Pancreas (tissue), 10 donors: ENCODE data around the gene CFAP97. TPM values are rescaled to one million over a fixed set of nuclear protein-coding genes. Genes with fewer than 3 reads are reported as not detected.

Experiments used
- ATAC-seq, 4 donors: fragments of 200-7000 bp; cut with Tn5 transposase; one replicate each; pipeline versions ENCODE4 v1.8.0 to v1.9.1; 2020; ENCODE audit warnings: mild to moderate bottlenecking in 4 of 4, moderate library complexity in 4 of 4
- DNase-seq, 6 donors: peaks; one replicate each; pipeline ENCODE4 v3.0.0-alpha.2; 2020
- FAIRE-seq: peaks from 2 replicates; lab custom pipeline; 2012; peaks lifted over from hg19 to GRCh38; lab: Jason Lieb, UNC
- H3K27ac ChIP-seq, 4 donors: fragments of 200-600 bp; sonication (generic); 1 replicate in 3 of 4; 2 replicates in 1 of 4; pipeline versions ENCODE4 v1.5.0 to v1.8.0; 2020
- H3K27me3 ChIP-seq, 4 donors: fragments of 200-600 bp; one replicate each; pipeline ENCODE4 v1.8.0; 2021
- H3K36me3 ChIP-seq, 3 donors: fragments of 200-600 bp; sonication (generic) in 1 of 3; one replicate each; pipeline versions ENCODE4 v1.5.0 to v1.8.0; 2020 to 2021
- H3K4me1 ChIP-seq, 3 donors: fragments of 200-600 bp; one replicate each; pipeline ENCODE4 v1.8.0; 2021
- H3K4me3 ChIP-seq, 4 donors: fragments of 200-600 bp; sonication (generic) in 2 of 4; one replicate each; pipeline versions ENCODE4 v1.5.0 to v1.8.0; 2020 to 2021
- H3K9me3 ChIP-seq, 4 donors: fragments of 200-600 bp; one replicate each; pipeline ENCODE4 v1.8.0; 2021
- CTCF ChIP-seq, 4 donors: fragments of 200-600 bp; sonication (generic) in 3 of 4; IDR thresholded peaks; one replicate each; pipeline versions ENCODE4 v1.5.0 to v1.8.0; 2021; ENCODE audit warnings: antibody characterized with exemption in 4 of 4
- WGBS, 2 donors: extraction: QIAGEN DNeasy Blood & Tissue Kit; methylation state at CpG; one replicate each; pipeline ENCODE4 v1.1.7; 2013; 5-methylcytosine and 5-hydroxymethylcytosine counted together
- intact Hi-C, 3 donors: fragments of 100-400 bp; cut with DNase I; formaldehyde crosslinking; loops; one replicate each; pipeline versions ENCODE4 v1.11.1 to v1.14.2; 2022
- polyA plus RNA-seq, 2 donors: library from polyadenylated mRNA; stranded (reverse); fragments of 200-250 nt; gene quantifications; one replicate each; pipeline ENCODE4 v1.2.3, GENCODE V29; 2013
- total RNA-seq, 6 donors: library from RNA; stranded (reverse); fragmentation: NEBNext Ultra II Directional in 4 of 6; extraction: Animal tissue kit (Norgen Biotek cat#: 25700) in 4 of 6; gene quantifications; one replicate each; pipeline versions ENCODE4 v1.2.1 to v1.2.4, GENCODE V29; 2021 to 2023
- donor health status: healthy with polysubstance abuse.
- donor health status: DM: no; HTN: no; CAD: no; lungs with moderate emphysema.
- donor health status: DM: no; HTN: no; CAD: no.
- donor health status: control.
- donor health status: control.
- donor health status: Bipolar disorder and iron deficiency.
- donor health status: DM: yes; HTN: yes; CAD: no.
- donor health status: DM: no; HTN: no; CAD: no.
- donor health status: DM: no; HTN: no; CAD: no.
- donor health status: DM: yes; HTN: yes; CAD: no.

Gene CFAP97
- total and polyA plus RNA-seq, 8 donors, result 3.4 to 19.2 (median 14.4) TPM

GRCh38 chr4:185186769-185187168, 17.0 kb downstream of the CFAP97 start:
- no peak for ATAC-seq
- Histone ChIP-seq H3K9me3 (no peaks in the 10 kb centered on the region), H3K4me1 (no peaks in the 10 kb centered on the region), H3K36me3 (peaks cover 0 to 14% (median 0%) of the 10 kb centered on the region in 3 donors), H3K27ac (no peak overlapping the region), H3K27me3 (no peaks in the 10 kb centered on the region), H3K4me3 (no peak overlapping the region)
- intact Hi-C loops, result no loop called here
- 37 to 38% methylated on average over 3 of the region's 3 CpGs for WGBS, 2 donors
- no peak for FAIRE-seq
- DNase-seq, result no peak
- no peak for TF ChIP-seq CTCF (IDR thresholded peaks at IDR 0.05)

GRCh38 chr4:185183622-185184281, 20.0 kb downstream of the CFAP97 start:
- FAIRE-seq (peak; percentile 96), ATAC-seq (peak; percentile 70 to 92 (median 88)), DNase-seq (peak in 5 of 6 donors; percentile 65 to 82 (median 73))
- H3K4me3 ChIP-seq, result no peak overlapping the region
- no peaks in the 10 kb centered on the region for H3K9me3 ChIP-seq
- intact Hi-C loops, result no loop called here
- no peaks in the 10 kb centered on the region for H3K36me3 ChIP-seq
- H3K27ac ChIP-seq, result no peak overlapping the region
- 36 to 40% methylated on average over 6 of the region's 6 CpGs for WGBS, 2 donors
- H3K4me1 ChIP-seq, result no peaks in the 10 kb centered on the region
- peak; percentile 61 to 75 (median 66) for TF ChIP-seq CTCF (IDR thresholded peaks at IDR 0.05)
- H3K27me3 ChIP-seq, result no peaks in the 10 kb centered on the region

DNA sequence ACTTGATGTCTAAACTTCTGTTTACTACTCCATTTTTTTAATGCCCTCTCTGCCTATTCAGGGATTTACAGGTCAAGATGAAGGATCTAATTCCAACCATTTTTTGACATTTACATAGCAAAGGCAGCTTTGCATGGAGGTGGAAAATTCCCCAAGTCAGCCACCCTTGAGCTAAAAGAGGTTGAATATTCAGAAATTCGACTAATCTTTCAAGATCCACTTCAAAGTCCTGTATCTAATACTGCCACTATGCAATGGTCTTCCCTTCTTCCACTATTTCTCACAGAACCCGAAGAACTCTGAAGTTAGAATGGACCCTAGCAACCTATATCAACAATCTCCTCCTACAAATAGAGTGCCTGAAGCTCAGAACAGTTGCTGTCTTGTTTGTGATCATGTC, 21.6 kb downstream of the CFAP97 start:
- FAIRE-seq (no peak), DNase-seq (no peak), ATAC-seq (no peak)
- Histone ChIP-seq H3K36me3 (no peaks in the 10 kb centered on the region), H3K4me3 (no peak overlapping the region), H3K27me3 (no peaks in the 10 kb centered on the region), H3K4me1 (no peaks in the 10 kb centered on the region), H3K27ac (no peak overlapping the region), H3K9me3 (no peaks in the 10 kb centered on the region)
- WGBS, 2 donors, result 68 to 73% methylated on average over 2 of the region's 2 CpGs
- intact Hi-C loops, result no loop called here
- no peak for TF ChIP-seq CTCF (IDR thresholded peaks at IDR 0.05)

GRCh38 chr4:185179488-185179887, 24.3 kb downstream of the CFAP97 start:
- no peak for TF ChIP-seq CTCF (IDR thresholded peaks at IDR 0.05)
- Histone ChIP-seq H3K4me3 (no peak overlapping the region), H3K4me1 (no peaks in the 10 kb centered on the region), H3K36me3 (peaks cover 0 to 7% (median 0%) of the 10 kb centered on the region in 3 donors), H3K9me3 (no peaks in the 10 kb centered on the region), H3K27ac (no peak overlapping the region), H3K27me3 (no peaks in the 10 kb centered on the region)
- ATAC-seq (no peak), FAIRE-seq (no peak), DNase-seq (no peak)
- intact Hi-C loops, result no loop called here
- 94 to 96% methylated on average over 3 of the region's 3 CpGs for WGBS, 2 donors

DNA sequence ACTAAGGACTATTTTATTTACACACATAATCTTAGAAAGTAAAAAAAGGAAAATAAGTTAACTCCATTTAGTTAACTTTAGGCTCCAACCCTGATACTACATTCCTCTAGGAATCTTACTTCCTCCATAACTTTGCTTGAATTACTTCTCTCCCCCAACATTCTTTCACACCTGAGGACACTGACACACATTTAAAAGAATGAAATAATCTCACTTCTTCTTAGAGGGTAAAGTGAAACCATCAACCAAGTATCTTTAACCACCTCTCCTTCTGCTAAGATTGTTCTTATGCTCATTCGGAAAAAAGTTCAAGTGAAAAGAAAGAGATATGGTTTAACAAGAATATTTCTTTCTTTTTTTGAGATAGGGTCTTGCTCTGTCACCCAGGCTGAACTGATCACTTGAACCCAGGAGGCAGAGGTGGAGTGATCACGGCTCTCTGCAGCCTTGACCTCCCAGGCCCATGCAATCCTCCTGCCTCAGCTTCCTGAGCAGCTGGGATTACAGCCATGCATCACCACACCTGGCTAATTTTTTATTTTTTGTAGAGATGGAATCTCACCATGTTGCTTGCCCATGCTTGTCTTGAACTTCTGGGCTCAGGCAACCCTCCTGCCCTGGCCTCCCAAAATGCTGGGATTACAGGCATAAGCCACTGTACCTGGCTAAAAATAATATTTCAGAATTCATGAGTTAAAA, 32.3 kb downstream of the CFAP97 start:
- intact Hi-C loops, result no loop called here
- TF ChIP-seq CTCF (IDR thresholded peaks at IDR 0.05), result no peak
- peaks cover 0 to 19% (median 0%) of the 10 kb centered on the region in 3 donors for H3K36me3 ChIP-seq
- H3K4me1 ChIP-seq, result no peaks in the 10 kb centered on the region
- 89 to 93% methylated on average over 2 of the region's 2 CpGs for WGBS, 2 donors
- FAIRE-seq (no peak), DNase-seq (no peak), ATAC-seq (no peak)
- H3K4me3 ChIP-seq, result no peak overlapping the region
- no peaks in the 10 kb centered on the region for H3K27me3 ChIP-seq
- H3K9me3 ChIP-seq, result no peaks in the 10 kb centered on the region
- no peak overlapping the region for H3K27ac ChIP-seq
